RPMI8226 (cell line): Measurements from ENCODE around the gene DNM2.

Source experiments
- DNase-seq: peaks from one replicate; pipeline ENCODE4 v3.0.0-alpha.2; 2015

Gene DNM2

DNA sequence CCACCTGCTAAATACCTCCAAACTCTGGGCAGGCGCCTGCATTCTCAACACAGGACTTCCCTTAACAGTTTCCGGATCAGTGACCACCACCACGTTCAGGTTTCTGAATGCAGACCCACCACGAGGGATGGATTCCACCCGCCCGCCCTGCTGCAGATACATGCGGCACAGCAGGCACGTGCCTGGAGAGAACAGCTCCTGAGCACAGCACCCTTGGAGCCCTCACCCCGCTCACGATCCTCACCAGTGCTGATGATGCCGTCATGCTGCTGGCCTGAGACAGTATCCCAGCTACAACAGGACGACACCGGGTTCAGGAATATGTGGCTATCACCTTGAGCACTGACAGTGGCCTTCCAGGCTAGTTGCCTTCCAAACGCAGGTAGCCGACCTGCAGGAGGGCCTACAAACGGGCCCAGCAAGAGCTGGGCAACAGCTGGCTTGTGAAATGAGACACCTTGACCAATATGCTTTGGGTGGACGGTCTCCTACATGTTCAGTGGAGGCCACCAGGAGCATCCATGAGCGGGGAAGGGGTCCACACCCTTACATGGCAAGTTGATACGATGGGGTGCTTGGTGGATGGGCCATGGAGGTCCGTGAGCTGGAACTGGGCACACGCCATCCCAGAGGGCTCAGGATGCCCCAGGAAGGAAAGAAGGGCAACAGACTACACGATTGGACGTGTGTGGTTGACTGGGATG is 26.5 kb upstream of the DNM2 start:
- DNase-seq, result no peak

DNA sequence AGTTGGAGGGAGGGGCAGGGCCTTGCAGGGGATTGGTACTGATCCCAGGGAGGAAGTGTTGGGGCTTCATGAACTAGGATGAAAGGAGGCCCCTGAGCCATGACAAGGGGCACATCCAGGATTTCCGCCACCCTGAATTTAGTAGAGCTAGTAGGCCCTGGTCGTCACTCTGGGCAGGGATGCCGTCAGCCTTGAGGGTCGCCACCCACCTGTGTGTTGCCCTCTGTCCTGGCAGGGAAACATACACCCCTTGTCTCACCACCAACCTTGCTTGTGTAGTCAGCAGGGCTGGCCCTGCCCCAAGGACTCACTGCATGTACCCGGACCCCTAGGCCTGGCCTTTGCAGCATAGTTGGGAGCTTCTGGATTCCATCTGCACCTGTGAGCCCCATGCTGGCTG is 26.0 kb upstream of the DNM2 start:
- DNase-seq, result no peak

DNA sequence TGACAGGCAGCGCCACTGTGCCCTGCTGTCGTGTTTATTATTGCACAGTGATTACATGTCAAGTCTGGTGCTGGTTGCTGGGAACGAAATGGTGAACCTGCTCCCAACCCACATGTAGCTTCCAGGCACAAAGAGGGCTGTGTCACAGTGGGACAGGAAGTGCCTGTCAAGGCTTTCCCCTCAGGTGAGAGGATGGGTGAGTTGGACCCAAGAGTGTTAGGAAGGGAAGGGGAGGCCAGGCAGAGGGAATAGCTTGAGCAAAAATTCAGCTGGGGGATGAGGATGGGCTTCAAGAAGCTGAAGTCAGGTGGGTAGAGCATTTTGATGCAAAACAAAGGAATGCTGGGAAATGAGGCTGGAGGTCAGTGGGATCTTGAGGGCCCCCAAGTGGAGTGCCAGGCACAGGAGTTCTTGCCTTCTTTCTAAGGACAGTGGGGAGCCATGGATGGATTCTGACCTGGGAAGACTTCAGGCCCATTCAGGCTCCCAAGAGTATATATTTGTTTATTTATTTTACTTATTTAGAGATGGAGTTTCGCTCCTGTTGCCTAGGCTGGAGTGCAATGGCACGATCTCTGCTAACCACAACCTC is 25.1 kb upstream of the DNM2 start:
- DNase-seq, result no peak

DNA sequence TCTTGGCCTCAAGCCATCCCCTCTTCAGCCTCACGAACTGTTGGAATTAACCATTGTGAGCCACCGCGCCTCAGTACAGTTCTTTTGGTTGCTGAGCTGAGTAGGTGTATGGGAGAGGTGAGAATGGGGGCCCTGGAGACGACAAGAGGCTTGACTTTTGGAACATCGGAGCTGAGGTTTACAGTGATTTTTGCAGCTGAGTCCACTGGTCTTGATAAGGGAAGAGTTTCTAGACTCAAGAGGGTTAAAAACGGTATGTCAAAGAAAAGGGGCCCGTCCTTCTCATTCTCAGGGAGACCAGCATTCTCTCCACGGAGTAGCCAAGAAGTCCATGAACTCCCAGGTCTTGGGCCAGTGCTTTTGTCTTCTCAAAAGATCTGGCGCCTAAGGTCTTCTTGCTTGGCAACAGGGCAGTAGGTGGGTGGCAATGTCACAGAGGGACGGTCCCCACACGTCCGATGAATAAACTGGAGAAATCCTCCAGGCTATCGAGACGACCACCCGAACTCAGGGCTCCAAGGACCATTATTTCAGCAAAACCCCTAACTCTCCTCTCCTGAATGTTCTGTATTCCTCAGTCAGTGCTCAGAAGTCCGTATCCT is 23.1 kb upstream of the DNM2 start:
- no peak for DNase-seq

DNA sequence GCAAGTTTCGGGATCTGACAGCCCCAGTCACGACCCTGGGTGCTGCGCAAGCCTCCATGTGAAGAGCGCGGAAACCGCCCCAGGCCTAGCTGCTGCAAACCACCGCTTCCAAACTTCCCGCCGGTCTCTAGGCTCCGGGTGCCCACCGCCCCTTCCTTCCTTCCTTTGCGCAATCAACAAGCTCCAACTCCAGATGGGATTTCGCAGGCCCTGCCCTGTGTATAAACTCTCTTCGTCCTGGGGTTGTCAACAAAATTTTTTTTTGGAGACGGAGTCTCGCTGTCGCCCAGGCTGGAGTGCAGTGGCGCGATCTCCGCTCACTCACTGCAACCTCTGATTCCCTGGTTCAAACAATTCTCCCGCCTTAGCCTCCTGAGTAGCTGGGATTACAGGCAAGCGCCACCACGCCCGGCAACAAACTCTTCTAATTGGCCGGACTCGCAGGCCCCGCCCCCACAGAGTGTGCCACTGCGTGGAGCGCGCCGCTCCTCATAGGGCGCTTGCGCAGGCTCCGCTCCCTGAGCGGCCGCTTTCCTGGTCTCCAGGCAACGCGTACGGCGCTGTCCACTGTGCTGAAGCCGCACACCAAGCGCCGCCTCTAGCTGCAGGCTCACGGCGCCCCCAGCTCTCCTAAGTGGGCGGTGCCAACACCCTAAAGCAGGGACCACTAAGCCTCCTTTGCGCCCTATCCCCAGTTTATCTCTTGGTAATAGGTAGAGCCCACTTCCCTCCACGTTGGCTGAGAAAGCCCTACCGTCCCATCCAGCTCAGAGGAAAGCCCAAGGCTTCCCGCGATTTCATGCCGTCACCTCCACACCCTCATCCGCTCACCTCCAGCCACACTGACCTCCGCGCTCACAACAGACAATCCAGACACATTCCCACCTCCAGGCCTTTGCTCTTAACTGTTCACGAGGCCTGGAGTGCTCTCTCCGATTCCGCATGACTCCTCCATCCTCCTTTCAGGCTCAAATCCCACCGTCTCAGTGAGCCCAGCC is 22.2 kb upstream of the DNM2 start:
- peak; percentile 93 for DNase-seq

DNA sequence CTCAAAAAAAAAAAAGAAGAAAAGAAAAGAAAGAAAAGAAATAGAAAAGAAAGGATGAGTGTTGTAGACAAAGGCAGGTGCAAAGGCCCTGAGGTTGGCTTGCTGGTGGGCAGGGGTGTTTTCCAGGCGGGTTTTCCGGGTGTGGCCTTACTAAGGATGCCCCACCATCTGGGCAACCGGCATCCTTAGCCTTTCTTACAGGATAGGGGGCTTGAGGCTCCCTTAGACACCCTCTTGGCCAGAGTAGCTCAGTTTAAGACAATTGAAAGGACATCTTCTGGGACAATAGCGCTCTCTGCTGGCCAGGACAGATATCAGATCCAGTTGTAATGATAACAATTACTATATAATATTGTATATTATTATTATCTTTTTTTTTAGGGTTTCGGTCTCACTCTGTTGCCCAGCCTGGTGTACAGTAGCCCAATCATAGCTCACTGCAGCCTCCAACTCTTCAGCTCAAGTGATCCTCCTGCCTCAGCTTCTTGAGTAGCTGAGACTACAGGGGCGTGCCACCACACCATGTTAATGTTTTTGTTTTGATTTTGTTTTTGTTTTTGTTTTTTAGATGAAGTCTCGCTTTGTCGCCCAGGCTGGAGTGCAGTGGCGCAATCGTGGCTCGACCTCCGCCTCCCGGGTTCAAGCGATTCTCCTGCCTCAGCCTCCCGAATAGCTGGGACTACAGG is 18.1 kb upstream of the DNM2 start:
- peak; percentile 80 for DNase-seq

DNA sequence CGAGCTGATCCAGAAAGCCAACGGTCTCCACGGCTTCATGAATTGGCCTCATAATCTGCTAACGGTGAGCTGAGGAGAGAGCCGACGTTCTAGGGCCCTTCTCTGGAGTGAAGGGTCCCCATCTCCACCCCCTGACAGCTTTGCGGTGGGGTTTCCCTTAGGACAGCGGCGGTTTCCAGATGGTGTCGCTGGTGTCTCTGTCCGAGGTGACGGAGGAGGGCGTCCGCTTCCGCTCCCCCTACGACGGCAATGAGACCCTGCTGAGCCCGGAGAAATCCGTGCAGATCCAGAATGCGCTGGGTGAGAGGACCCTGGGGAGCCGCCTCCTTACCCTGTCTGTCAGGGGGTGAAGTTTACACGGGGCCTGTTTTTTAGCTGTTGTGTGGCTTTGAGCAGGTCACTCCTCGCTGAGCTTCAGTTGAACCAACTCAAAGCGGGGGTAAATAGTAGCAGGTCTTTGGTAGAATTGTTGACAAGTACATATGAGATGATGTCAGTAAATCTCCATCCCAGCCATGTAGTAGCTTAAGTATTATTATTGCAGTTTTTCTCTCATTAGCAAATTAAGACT is 15.8 kb upstream of the DNM2 start:
- peak; percentile 54 for DNase-seq

DNA sequence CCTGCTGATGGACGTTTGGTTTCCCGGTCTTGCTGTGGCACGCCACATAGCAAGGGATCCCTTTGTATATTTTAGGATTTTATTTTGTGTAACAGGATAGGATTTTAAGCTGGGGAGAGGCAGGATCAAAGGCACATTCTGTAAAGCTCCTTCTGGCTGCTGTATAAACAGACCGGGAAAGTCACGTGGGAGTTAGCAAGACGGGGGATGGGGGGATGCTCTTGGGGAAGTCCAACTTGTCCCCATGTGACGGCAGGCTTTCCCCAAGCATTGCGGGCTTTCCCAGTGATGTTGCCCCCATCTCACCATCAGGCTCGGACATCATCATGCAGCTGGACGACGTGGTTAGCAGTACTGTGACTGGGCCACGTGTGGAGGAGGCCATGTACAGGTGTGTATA is 10.9 kb upstream of the DNM2 start:
- DNase-seq, result no peak

DNA sequence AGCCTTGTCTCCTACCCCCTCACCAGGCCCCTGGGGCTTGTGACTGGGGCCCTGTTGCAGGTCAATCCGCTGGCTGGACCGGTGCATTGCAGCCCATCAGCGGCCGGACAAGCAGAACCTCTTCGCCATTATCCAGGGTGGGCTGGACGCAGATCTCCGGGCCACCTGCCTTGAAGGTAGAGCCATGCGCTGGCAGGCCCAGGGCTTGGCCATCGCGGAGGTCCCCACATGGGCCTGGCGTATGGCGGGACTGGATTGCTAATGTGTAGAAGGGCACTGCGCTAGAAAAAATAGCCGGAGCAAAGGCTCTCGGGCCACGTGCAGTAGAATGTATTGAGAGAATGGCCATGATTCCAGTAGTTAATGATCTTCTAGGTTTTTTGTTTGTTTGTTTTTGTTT is 10.4 kb upstream of the DNM2 start:
- no peak for DNase-seq

DNA sequence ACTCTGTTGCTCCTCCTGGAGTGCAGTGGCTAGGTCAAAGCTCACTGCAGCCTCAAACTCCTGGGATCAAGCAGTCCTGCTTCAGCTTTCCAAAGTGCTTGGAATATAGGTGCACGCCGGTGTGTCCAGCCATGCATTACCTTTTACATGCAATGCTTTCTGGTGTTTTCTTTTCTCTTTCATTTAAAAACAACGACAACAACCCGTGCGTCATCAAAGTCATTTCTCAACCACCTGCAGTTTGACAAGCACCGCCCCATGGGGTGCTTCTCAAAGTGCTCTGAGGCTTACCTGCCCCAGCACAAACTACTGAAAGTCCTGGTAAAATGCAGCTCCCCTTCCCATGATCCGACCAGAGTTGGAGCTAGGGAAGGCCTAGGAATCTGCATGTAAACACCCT is 9.6 kb upstream of the DNM2 start:
- DNase-seq, result no peak

DNA sequence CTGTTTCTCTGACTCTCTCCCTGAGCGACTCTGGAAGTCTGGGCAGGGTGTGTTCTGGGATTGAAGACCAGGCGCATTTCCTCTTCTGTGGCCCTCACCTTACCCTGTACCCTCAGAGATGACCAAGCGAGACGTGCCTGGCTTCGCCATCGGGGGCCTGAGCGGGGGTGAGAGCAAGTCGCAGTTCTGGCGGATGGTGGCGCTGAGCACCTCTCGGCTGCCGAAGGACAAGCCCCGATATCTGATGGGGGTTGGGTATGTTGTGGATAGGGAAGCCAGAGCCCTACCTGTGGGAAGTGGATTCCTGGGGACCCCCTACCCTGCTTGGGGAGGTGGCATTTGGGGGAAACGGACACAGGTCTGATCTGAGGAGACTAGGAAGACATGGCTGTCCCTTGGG is 5.8 kb upstream of the DNM2 start:
- no peak for DNase-seq

DNA sequence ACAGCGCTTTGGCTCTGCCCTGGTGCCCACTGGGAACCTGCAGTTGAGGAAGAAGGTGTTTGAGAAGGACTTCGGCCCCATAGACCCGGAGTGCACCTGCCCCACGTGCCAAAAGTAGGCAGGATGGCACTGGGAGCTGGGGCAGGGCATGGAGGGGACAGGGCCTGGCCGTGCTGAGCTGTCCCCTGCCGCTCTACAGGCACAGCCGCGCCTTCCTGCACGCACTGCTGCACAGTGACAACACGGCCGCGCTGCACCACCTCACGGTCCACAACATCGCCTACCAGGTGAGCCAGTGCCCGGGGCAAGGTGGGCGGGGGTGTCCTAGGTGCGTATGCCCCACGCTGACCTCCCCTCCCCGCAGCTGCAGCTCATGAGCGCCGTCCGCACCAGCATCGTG is 5.1 kb upstream of the DNM2 start:
- no peak for DNase-seq

DNA sequence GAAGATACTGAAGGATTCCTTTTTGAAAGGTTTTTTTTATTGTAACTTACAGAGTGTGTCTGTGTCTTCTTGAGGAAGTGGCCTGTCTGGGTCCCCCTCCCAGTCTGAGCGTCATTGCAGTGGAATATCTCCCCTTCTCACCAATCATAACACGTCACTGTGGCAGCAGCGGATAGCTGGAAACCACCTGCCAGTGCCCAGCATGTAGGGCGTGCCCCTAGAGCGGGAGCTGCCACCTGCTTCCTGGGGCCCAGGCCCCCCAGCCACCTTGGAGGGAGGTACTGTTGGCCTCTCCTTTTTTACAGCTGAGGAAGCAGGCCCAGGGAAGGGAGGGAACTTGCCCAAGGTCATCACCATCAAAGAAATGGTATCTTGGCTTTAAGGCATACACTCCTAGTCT is 4.6 kb upstream of the DNM2 start:
- DNase-seq, result no peak

DNA sequence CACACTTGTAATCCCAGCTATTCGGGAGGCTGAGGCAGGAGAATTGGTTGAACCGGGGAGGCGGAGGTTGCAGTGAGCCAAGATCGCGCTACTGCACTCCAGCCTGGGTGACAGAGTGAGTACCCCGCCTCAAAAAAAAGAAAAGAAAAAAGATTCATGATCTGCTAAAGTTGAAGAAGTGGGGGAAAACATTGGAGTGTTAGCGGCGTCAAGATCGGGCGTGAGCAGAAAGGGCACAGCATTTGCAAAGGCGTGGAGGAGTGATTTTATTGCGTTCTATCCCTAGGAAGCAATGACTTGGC is 874 bp upstream of the DNM2 start:
- DNase-seq, result no peak

DNA sequence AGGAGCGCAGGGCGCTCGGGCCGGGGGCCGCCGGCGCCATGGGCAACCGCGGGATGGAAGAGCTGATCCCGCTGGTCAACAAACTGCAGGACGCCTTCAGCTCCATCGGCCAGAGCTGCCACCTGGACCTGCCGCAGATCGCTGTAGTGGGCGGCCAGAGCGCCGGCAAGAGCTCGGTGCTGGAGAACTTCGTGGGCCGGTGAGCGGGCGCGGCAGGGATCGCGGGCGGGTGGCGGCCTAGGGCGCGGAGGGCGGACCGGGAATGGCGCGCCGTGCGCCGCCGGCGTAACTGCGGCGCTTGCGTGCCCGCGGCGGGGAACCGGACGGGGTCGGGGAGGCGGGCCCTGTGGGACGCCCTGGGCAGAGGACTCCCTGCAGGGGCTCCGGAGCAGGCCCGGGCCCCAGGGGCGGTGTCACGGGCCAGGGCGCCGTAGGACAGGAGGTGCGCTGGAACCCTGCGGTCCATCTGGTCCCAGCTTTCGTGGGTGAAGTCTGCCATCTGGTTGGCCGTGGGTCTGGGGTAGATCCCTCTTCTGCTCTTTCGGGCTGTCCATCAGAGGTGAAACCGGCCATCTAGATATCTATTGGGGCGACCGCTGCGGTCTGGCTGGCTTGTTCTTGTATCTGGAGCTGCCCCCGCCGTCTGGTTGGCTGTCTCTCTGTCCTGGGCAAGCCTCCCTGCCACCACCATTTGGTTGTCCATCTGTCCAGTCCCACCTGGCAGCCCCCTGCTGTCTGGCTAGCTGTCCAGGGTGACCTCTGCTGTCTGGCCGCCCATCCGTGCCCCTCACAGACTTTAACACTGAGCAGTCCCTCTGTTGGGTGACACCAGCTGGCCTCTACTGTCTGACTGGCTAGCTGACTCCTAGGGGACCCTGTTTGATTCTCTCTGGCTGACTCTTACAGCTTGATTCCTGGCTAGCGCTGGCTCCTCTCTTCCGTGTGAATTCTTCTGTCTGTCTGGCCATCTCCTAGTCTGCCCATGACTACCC is 622 bp downstream of the DNM2 start:
- peak; percentile 56 for DNase-seq

DNA sequence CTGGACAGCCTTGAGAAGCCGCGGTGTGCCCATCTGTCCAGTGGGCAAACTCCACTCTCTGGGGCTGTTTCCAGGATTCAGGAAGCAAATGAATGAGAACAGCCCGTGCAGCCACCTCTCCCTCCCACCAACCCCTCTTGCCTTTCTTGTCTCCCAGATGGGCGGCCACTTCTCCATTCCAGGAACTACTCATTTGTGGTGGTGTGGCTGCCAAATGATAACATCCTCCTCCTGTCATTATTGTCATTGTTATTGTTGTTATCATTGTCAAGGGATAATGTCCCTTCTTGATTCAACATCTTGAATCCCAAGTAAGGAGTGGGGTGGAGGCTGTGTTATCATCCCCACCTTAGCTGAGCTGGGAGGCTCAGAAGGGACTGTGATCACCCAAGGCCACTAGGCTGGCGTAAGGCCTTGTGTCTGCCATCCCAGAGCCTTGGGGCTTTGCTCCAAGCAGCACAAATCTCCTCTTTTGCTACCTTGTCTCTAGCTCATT is 1.6 kb downstream of the DNM2 start:
- DNase-seq, result no peak

DNA sequence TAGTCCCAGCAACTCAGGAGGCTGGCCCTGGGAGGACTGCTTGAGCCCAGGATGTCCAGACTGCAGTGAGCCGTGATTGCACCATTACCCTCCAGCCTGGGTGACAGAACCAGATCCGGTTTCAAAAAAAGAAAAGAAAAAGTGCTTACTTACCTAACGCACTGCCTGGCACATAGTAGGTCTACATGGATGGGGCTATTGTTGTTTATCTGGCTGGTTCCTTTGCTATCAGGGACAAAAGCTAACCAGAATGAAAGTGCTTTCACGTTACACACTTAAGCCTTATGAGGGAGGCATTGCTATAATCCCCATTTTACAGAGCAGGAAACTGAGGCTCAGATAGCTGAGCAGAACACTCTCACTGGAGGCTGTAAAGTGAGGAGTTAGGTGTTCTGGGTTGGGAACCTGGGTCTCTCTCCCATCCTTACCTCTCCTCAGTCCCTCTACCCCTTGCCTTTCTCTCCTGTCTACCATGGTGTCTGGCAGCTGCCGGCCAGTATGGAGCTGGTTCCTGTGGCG is 2.8 kb downstream of the DNM2 start:
- DNase-seq, result no peak

DNA sequence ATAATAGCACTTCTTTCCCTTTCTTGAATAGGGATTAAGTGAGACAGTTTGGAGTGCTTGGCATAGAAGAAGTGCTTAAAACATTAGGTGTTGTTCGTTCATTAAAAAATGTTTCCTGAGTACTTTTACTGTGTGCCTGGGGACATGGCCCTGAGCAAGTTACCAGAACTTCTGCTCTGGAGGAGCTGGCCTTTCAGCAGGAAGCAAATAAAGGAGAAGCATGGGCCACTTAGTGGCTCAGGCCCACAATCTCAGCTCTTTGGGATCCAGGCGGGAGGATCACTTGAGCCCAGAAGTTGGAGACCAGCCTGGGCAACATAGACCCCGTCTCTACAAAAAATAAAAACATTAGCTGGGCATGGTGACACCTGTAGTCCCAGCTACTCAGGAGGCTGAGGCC is 5.7 kb downstream of the DNM2 start:
- no peak for DNase-seq

DNA sequence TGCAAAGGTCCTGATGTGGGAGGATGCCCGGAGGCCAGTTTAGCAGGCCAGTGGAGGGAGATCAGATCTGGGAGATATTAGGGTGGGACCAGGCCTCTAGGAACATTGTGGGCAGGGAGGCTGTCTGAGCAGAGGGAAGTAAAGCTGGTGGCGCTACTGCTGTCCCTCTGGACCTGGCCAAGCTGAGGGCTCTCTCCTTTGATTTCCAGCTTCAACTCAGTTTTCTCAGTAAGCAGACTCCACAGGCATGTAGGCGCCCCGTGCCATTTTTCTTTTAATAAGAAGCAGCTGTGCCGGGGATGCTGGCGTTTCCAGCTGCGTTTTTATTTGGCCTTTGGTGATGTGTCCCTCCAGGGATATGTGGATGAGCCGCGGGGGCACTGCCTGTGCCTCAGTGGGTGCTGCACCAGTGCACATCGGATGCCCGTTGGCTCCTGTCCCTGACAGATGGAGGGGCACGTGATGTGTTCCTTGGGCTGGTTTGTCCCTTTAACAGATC is 6.7 kb downstream of the DNM2 start:
- DNase-seq, result no peak

DNA sequence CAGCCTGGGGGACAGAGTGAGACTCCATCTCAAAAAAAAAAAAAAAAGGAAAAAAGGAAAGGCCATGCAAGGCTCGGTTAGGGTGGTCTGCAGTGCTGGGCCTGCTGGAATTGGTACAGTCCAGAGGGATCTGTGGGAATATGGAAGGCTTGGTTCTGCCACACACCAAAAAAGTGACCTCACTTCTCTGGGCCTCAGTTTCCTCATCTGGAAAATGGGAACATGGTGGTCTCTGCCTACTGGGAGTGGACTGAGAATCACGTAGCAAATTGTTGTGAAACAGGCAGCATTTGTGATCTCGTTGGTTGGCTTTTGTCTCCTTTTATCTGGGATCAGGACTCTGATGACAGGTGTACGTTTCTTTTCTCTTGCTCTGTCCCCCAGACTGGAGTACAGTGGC is 7.5 kb downstream of the DNM2 start:
- DNase-seq, result no peak

DNA sequence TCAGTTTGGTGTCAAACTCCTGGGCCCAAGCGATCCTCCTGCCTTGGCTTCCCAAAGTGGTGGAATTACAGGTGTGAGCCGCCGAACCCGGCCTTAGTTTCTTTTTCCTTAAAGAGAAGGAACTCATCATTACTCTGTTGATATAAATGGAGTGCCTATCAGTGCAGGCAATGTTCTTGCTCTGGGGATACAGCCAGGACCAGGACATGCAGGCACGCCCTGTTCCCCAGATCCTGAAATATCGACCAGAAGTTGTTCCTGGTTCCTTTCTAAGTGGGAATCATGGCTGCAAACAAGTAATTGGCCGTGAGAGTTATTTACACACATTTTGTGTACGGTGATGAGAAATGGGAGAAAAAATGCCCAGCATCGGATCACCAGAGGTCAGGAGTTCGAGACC is 8.4 kb downstream of the DNM2 start:
- DNase-seq, result no peak
